Pancreas (tissue), 10 donors: Measurements from ENCODE around the gene SNX14. TPM values are rescaled to one million over a fixed set of nuclear protein-coding genes. Genes with fewer than 3 reads are reported as not detected.

Experiments used
- ATAC-seq, 4 donors: fragments of 200-7000 bp; cut with Tn5 transposase; one replicate each; pipeline versions ENCODE4 v1.8.0 to v1.9.1; 2020; ENCODE audit warnings: mild to moderate bottlenecking in 4 of 4, moderate library complexity in 4 of 4
- DNase-seq, 6 donors: peaks; one replicate each; pipeline ENCODE4 v3.0.0-alpha.2; 2020
- FAIRE-seq: peaks from 2 replicates; lab custom pipeline; 2012; peaks lifted over from hg19 to GRCh38; lab: Jason Lieb, UNC
- H3K27ac ChIP-seq, 4 donors: fragments of 200-600 bp; sonication (generic); 1 replicate in 3 of 4; 2 replicates in 1 of 4; pipeline versions ENCODE4 v1.5.0 to v1.8.0; 2020
- H3K27me3 ChIP-seq, 4 donors: fragments of 200-600 bp; one replicate each; pipeline ENCODE4 v1.8.0; 2021
- H3K36me3 ChIP-seq, 3 donors: fragments of 200-600 bp; sonication (generic) in 1 of 3; one replicate each; pipeline versions ENCODE4 v1.5.0 to v1.8.0; 2020 to 2021
- H3K4me1 ChIP-seq, 3 donors: fragments of 200-600 bp; one replicate each; pipeline ENCODE4 v1.8.0; 2021
- H3K4me3 ChIP-seq, 4 donors: fragments of 200-600 bp; sonication (generic) in 2 of 4; one replicate each; pipeline versions ENCODE4 v1.5.0 to v1.8.0; 2020 to 2021
- H3K9me3 ChIP-seq, 4 donors: fragments of 200-600 bp; one replicate each; pipeline ENCODE4 v1.8.0; 2021
- WGBS, 2 donors: extraction: QIAGEN DNeasy Blood & Tissue Kit; methylation state at CpG; one replicate each; pipeline ENCODE4 v1.1.7; 2013; 5-methylcytosine and 5-hydroxymethylcytosine counted together
- intact Hi-C, 3 donors: fragments of 100-400 bp; cut with DNase I; formaldehyde crosslinking; loops; one replicate each; pipeline versions ENCODE4 v1.11.1 to v1.14.2; 2022
- polyA plus RNA-seq, 2 donors: library from polyadenylated mRNA; stranded (reverse); fragments of 200-250 nt; gene quantifications; one replicate each; pipeline ENCODE4 v1.2.3, GENCODE V29; 2013
- total RNA-seq, 6 donors: library from RNA; stranded (reverse); fragmentation: NEBNext Ultra II Directional in 4 of 6; extraction: Animal tissue kit (Norgen Biotek cat#: 25700) in 4 of 6; gene quantifications; one replicate each; pipeline versions ENCODE4 v1.2.1 to v1.2.4, GENCODE V29; 2021 to 2023
- TF ChIP-seq, protein P1 (sequence below), 4 donors: fragments of 200-600 bp; sonication (generic) in 3 of 4; IDR thresholded peaks; one replicate each; pipeline versions ENCODE4 v1.5.0 to v1.8.0; 2021; ENCODE audit warnings: antibody characterized with exemption in 4 of 4
- donor health status: healthy with polysubstance abuse.
- donor health status: DM: no; HTN: no; CAD: no; lungs with moderate emphysema.
- donor health status: DM: no; HTN: no; CAD: no.
- donor health status: control.
- donor health status: control.
- donor health status: Bipolar disorder and iron deficiency.
- donor health status: DM: yes; HTN: yes; CAD: no.
- donor health status: DM: no; HTN: no; CAD: no.
- donor health status: DM: no; HTN: no; CAD: no.
- donor health status: DM: yes; HTN: yes; CAD: no.

Gene SNX14
- total and polyA plus RNA-seq, 8 donors = 30.0 to 85.6 (median 36.9) TPM

DNA sequence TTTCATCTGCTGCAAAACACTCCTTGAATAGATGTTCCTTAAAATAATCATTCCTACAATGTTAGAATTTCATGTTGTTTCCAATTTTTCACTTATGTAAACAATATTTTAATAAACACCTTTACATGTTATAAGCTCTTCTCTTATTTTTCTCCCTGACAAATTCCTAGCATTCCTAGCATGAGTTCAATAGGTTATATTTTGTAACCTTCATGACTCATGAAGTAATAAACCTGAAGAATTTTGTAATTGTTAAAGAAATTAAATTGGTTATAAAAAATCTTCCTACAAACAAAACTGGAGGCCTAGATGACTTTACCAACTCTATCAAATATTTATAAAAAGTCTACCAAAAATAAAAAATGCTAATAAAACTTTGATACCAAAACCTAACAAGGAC lies 77.5 kb downstream of the SNX14 start:
- no peak for DNase-seq
- no peak for ATAC-seq
- TF ChIP-seq, protein P1, sequence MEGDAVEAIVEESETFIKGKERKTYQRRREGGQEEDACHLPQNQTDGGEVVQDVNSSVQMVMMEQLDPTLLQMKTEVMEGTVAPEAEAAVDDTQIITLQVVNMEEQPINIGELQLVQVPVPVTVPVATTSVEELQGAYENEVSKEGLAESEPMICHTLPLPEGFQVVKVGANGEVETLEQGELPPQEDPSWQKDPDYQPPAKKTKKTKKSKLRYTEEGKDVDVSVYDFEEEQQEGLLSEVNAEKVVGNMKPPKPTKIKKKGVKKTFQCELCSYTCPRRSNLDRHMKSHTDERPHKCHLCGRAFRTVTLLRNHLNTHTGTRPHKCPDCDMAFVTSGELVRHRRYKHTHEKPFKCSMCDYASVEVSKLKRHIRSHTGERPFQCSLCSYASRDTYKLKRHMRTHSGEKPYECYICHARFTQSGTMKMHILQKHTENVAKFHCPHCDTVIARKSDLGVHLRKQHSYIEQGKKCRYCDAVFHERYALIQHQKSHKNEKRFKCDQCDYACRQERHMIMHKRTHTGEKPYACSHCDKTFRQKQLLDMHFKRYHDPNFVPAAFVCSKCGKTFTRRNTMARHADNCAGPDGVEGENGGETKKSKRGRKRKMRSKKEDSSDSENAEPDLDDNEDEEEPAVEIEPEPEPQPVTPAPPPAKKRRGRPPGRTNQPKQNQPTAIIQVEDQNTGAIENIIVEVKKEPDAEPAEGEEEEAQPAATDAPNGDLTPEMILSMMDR (IDR thresholded peaks at IDR 0.05) = no peak
- Histone ChIP-seq H3K27me3 (no peaks in the 10 kb centered on the region), H3K4me3 (no peak overlapping the region), H3K27ac (no peak overlapping the region), H3K9me3 (no peaks in the 10 kb centered on the region), H3K36me3 (peaks cover 0 to 27% (median 8%) of the 10 kb centered on the region in 3 donors), H3K4me1 (no peaks in the 10 kb centered on the region)
- peak; percentile 47 for FAIRE-seq
- intact Hi-C loops = no loop called here

DNA sequence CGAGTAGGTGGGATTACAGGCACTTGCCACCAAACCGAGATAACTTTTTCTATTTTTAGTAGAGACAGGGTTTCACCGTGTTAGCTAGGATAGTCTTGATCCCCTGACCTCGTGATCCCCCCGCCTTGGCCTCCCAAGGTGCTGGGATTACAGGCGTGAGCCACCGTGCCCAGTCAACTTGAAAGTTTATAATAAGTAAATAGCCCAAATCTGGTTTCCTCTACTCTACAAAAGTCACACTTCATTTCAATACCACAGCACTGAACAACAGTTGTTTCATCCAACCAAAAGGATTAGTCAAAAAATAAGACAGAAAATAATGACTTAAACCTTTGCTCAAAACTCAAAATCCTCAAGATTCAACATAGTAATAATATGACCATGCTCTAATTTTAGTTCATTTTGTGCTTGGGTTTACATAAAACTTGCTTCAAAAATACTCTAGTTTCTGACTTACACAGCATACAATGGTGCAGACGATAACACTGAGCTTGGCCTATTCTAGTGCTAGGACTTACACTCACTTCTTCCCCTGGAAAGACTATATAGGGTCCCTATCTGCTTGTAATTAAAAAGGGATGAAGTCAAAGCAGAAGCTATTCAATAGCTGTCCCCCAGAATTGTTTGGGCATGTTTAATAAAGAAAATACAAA lies 87.1 kb downstream of the SNX14 start:
- Histone ChIP-seq H3K27ac (no peak overlapping the region), H3K4me3 (no peak overlapping the region), H3K36me3 (peaks cover 0 to 24% (median 0%) of the 10 kb centered on the region in 3 donors), H3K27me3 (no peaks in the 10 kb centered on the region), H3K9me3 (no peaks in the 10 kb centered on the region), H3K4me1 (no peaks in the 10 kb centered on the region)
- intact Hi-C loops = no loop called here
- DNase-seq = no peak
- no peak for ATAC-seq
- TF ChIP-seq, protein P1 (IDR thresholded peaks at IDR 0.05) = no peak
- 88 to 94% methylated on average over 8 of the region's 8 CpGs for WGBS, 2 donors
- no peak for FAIRE-seq

DNA sequence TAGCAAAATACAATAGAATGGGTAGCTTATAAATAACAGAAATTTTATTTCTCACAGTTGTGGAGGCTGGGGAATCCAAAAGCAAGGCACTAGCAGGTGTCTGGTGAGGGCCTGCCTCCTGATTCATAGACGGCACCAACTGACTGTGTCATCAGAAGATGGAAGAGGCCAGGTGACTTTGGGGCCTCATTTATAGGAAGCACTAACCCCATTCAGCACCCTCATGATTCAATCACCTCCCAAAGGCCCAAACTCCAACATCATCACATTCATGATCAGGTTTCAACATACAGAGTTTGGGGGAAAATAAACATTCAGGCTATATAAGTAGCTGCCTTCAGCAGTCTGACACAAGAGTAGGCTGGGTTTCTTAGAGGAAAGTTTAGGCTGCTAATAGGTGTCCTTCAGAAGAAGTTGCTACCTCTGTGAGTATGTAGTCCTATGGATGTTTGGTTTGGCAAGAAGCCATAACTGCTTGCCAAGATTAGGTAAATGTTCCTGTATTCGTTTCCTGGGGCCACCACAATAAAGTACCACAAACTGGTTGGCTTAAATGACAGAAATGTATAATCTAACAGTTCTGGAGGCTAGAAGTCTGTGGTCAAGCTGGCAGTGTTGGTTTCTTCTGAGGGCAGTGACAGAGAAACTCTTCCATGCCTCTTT lies 94.9 kb downstream of the SNX14 start:
- Histone ChIP-seq H3K9me3 (no peaks in the 10 kb centered on the region), H3K4me1 (peaks cover 0 to 7% (median 0%) of the 10 kb centered on the region in 3 donors), H3K27me3 (no peaks in the 10 kb centered on the region), H3K27ac (no peak overlapping the region), H3K36me3 (no peaks in the 10 kb centered on the region), H3K4me3 (no peak overlapping the region)
- ATAC-seq = peak; percentile 83 to 92 (median 86)
- intact Hi-C loops = no loop called here
- TF ChIP-seq, protein P1 (IDR thresholded peaks at IDR 0.05) = no peak
- 48% methylated on average over 2 of the region's 2 CpGs for WGBS, 2 donors
- FAIRE-seq = no peak
- peak in 2 of 6 donors; percentile 22 to 31 for DNase-seq

DNA sequence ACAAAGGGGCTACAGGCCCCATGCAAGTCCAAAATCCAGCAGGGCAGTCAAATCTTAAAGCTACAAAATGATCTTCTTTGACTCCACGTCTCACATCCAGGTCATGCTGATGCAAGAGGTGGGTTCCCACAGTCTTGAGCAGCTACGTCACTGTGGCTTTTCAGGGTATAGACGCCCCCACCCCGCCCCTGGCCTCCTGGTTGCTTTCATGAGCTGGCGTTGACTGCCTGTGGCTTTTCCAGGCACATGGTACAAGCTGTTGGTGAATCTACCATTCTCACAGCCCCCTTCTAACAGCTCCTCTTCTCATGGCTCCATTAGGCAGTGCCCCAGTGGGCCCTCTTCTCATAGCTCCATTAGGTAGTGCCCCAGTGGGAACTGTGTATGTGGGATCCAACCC lies 96.8 kb downstream of the SNX14 start:
- no peaks in the 10 kb centered on the region for H3K36me3 ChIP-seq
- DNase-seq (no peak), ATAC-seq (no peak), FAIRE-seq (no peak)
- no peaks in the 10 kb centered on the region for H3K9me3 ChIP-seq
- TF ChIP-seq, protein P1 (IDR thresholded peaks at IDR 0.05) = no peak
- no peaks in the 10 kb centered on the region for H3K27me3 ChIP-seq
- H3K27ac ChIP-seq = no peak overlapping the region
- intact Hi-C loops = no loop called here
- WGBS, 2 donors = 93% methylated on average over 5 of the region's 5 CpGs
- no peak overlapping the region for H3K4me3 ChIP-seq
- peaks cover 0 to 7% (median 0%) of the 10 kb centered on the region in 3 donors for H3K4me1 ChIP-seq
